Fibroblast of mammary gland (primary cell): Measurements from ENCODE around the gene AKAP13.
"Not testable (repeated sequence)": the region's sequence is repeated elsewhere in the genome, so short reads cannot be mapped to it uniquely, and the experiment has no call there.

Source experiments
- DNase-seq: peaks from one replicate; pipeline ENCODE4 v3.0.0-alpha.2; 2010; ENCODE audit warnings: low read depth
- H3K4me3 ChIP-seq: 2 replicates; pipeline ENCODE4 v1.5.1; 2011; ENCODE audit warnings: low read depth, mild to moderate bottlenecking, low read length, moderate library complexity; ENCODE audit not compliant: control insufficient read depth
- CTCF ChIP-seq: conservative IDR thresholded peaks from 2 replicates; pipeline ENCODE4 v1.5.1; 2011; ENCODE audit warnings: low read depth, low read length, inconsistent platforms; ENCODE audit not compliant: control insufficient read depth, insufficient read depth

Gene AKAP13

DNA sequence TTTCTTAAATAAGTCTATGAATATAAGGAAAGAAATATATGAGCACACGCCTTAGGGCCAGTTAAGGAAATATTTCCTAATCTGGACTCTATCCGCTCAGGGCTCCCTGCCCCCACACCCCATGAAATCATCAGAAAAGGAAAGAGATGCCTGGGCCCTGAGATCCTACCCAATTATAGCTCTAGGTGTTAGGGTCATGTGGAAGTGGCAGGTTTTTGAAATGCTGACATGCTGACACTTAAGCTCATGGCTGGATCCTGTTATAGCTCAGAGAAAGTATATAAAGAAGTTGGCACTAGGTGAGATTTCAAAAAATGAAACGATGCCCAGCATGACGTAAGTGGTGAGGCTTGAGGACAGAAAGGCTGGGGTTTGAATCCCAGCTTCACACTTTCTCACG is 43.5 kb upstream of the AKAP13 start:
- no peak for TF ChIP-seq CTCF
- DNase-seq, result no peak
- H3K4me3 ChIP-seq, result no peak overlapping the region

DNA sequence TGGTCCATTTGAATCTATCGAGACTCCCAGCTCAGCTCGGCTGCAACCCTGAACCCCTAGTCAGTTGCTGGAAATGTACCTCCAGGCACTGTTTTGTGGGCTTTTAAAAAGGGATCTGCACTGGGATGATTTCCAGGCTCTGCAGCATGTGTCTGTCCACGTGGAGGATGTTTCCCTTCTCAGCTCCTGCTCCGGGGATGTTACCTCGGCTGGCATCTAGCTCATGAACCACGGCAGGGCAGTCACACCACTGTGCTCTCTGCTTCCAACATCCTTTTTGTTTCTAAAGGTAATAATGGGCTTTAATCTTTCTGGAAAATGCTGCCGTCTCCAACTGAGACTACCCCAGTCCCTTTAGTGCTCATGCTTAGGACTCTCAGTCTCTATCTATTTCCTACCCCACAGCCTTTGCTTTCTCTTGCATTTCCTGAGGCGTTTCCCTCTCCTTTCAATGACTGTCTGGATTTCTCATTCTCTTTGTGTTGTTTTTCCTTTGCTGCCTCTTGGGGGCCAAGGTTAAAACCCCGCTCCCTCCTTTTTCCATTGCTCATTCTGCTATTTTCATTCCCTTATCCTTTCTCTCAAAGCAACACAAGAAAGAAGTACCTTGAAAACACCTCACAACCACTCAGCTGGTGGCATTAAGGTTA is 42.9 kb upstream of the AKAP13 start:
- no peak overlapping the region for H3K4me3 ChIP-seq
- no peak for TF ChIP-seq CTCF
- no peak for DNase-seq

DNA sequence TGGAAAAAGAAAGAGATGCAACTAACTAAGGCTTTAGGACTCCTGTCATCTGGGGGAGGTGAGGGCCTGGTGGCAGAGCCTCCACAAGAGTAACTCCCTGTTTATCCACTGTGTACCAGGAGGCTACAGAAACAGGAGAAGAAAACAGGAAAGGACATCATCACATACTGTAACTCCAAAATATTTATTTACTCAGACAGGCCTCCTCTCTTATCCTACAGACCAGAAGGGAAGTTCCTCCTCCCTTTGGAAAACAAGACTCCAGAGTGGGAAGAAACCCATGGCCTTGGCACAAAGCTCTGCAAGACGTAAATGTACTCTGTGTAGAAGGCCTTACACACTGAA is 40.1 kb upstream of the AKAP13 start:
- DNase-seq, result no peak
- TF ChIP-seq CTCF, result no peak
- no peak overlapping the region for H3K4me3 ChIP-seq

GRCh38 chr15:85340852-85341251 is 39.6 kb upstream of the AKAP13 start:
- no peak overlapping the region for H3K4me3 ChIP-seq
- TF ChIP-seq CTCF, result no peak
- DNase-seq, result peak; percentile 18

DNA sequence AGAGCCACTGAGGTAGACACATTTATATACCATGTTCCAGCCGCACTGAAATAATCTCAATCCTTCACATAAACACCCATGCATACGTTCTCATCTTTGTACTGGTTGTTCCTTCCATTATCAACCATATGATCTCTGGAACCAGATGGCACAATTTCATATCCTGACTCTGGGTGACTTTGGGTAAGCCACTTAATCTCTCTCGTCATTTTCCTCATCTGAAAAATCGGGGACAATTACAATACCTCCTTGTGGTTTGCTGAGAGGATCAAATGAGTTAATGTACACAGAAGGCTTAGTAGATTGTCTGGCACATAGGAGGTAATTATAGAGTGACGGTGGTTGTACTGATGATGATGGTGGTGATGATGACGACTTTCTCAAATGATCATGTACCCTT is 38.2 kb upstream of the AKAP13 start:
- H3K4me3 ChIP-seq, DNase-seq: not testable (repeated sequence)

DNA sequence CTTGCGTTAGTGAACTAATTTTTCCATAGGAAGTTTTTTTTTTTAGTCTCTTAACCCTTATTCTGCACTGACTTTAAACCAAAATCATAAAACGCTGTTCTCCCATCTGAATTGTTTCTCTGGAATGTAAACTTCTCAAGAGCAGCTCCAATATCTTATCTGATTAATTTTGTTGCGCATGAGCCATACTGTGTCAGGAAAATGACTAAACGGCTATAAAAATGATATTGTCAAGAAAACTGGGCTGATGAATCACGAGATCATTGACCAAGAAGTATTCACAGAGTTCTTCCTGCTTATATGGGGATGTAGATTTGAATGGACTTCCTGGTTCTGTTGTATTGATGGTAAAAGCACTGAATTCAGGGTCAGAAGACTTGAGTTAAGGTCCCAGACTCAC is 37.0 kb upstream of the AKAP13 start:
- H3K4me3 ChIP-seq, result not testable (repeated sequence)
- DNase-seq, result peak; percentile 95

- not testable (repeated sequence) for H3K4me3 ChIP-seq
- DNase-seq, result peak; percentile 44
Observed at GRCh38 chr15:85344241-85344640, 36.2 kb upstream of the AKAP13 start.

DNA sequence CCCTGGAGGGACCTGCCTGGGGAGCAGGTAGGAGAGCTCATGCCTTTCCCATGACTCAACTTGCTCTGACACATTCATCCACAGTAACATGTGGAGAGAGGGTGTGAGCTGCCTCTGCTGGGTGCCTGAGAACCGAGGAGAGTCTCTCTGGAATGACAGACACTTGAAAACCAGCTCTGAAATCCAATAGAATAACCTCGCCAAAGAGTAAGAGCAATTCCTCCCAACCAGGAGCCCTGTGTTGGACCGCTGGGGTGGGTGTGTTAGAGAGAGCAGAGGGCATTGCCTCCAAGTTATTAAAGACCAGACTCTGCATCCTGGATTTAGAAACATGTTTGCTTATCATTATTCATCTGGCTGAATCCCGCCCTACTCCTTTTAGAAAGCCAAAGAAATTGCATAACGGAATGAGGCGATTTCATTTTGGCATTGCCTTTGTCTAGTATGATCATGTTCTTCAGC is 35.7 kb upstream of the AKAP13 start:
- peak; percentile 86 for DNase-seq
- H3K4me3 ChIP-seq, result peak overlapping the region; percentile 4

DNA sequence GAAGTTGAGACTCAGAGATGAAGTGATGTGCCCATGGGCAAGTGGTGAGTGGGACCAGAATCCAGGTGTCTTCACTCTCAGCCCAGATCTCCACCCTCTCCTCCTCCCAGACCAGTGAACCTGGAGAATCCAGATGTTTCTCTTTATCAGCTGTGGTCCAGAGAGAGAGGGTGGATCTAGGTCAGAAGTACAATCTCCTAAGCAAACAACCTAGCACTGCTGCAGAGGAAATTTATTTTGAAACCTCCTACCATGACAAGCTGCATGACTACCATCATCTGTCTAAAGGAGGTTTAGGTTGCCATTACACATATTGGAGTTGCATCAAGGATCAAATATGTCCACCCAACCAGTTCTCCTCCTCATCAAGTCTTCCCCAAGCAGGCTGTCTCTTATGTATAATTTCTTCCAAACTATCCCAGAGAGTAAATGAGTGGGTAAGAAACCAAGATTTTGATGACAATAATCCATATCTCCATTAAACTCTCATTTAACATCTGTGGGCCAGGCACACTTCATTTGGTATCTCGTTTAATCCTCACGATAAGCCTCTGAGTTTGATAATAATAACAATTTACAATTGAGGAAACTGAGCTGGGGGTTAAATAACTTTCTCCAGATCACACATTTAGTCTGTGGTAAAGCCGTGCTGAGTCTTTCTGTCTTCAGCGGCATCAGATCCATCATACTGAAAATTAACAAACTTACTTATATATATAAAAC is 35.0 kb upstream of the AKAP13 start:
- not testable (repeated sequence) for H3K4me3 ChIP-seq
- DNase-seq, result peak; percentile 58

DNA sequence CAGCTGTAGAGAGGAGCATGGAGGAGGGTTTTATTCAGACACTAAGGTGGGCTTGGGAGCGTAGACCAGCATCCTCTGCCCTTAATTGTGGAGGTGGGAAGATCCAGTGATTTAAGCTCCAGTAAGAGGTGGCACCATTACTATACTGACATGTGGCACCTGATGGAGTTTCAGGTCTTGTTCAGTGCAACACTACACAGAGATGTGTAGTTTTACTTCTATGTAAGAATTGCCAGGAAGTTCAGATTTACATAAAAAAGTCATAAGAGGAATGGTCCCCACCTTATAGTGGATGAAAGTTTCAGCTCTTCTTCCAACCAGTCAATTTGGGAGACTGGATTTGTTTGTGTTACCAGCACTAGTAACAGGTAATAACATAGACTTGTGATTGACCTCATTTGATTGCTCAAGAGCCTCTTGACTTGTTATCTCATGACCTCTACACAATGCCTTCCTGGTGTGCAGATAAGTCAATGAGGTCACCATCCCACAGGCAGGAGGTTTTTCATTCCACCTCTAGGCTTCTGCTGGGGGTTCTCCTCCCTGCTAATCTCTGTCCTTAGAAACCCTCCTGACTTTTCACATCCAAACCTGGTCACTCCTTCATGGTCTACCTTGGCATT is 33.8 kb upstream of the AKAP13 start:
- not testable (repeated sequence) for DNase-seq, H3K4me3 ChIP-seq

DNA sequence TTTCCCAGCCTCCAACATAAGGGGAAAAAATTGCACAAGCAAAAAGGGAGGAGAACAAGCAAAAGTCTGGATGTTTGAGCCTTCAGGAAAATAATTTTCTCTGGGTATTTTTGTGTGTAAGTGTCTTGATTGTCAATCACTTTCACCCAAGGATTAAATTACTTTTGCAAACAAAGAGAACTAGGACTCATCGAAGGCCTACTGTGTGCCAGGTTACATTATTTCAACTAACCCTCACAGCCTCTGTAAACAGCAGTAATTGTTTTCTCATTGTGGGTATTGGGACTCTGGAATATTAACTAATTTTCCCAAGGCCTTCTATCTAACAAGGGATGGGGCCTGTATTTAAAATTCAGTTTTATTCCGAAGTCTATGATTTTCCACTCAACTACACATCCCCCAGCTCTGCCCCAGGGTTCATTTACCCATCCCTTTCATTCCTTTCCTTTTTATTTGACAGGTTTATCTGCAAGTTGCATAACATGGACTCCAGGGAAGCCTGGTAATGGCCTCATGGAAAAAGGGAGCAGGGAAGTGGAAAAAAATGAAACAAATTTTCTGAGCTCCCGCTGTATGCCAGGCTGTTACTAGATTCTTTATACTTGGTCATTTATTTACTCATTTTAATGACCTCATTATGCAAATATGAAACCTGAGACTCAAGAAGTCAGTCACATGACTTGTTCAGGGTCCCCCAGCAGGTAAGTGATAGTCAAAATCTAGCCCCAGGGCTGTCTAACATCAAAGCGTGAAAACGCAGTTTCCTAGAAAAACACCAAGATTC is 32.9 kb upstream of the AKAP13 start:
- not testable (repeated sequence) for DNase-seq, H3K4me3 ChIP-seq

DNA sequence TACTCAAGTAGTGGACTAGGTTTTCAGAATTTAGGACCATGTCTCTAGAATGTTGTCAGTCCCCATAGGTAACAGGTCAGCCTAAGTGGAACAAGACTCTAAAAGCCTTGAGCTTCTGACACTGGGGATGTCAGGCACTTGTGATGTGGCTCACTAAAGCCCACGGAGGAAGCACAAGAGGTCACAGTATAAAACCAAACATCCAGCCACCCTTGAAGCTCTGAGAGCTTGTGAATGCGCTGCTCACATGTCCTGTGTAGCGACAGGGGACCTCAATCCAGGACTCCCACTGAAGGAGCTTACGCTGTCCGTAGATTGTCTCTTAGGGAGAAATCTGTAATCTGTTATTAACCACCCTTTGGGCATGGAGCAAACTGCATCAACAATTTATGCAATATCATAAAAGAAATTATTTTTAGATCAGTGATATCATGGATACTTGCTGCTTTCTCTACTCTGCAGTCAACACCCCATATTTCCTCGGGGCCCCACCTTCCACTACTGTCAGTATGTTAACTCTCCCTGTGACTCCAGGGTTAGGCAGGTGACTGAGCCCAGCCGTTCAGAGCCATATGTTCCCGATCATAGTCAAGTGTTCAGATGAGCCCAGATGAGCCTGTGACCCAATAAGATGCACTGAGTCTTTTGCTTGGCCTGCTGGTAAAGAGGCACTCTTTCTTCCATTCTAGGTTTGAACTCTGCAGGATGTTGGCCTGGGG is 32.2 kb upstream of the AKAP13 start:
- H3K4me3 ChIP-seq, DNase-seq: not testable (repeated sequence)

DNA sequence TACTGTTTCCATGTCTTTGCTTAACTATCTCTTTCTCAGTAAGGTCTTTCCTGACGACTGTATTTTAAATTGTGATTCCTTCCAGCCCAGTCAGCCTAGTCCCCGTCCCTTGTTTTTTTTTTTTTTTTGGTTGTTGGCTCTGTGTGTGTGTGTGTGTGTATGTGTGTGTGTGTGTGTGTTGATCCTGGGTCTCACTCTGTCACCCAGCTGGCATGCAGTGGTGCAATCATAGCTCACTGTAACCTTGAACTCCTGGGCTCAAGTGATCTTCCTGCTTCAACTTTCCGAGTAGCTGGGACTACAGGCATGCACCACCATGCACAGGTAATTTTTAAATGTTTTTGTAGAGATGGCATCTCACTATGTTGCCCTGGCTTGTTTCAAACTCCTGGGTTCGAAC is 31.3 kb upstream of the AKAP13 start:
- not testable (repeated sequence) for H3K4me3 ChIP-seq, DNase-seq
